Endothelial cell of umbilical vein (primary cell): ENCODE measurements around the gene ATP10B.

Source experiments
- CTCF ChIP-seq, 2 donors: IDR thresholded peaks; 1 replicate in 1 of 2; 2 replicates in 1 of 2; pipeline ENCODE4 v1.5.1; 2011; ENCODE audit warnings: low read length in 2 of 2, mild to moderate bottlenecking in 2 of 2, moderate library complexity in 2 of 2, control low read depth in 1 of 2, inconsistent platforms in 1 of 2, low read depth in 1 of 2; ENCODE audit not compliant: insufficient read depth in 1 of 2; ENCODE audit errors: extremely low read depth in 1 of 2
- EZH2 ChIP-seq: IDR thresholded peaks from 2 replicates; pipeline ENCODE4 v1.6.1; 2012; ENCODE audit warnings: borderline replicate concordance, low read depth, mild to moderate bottlenecking, moderate library complexity, low read length, inconsistent platforms; ENCODE audit not compliant: severe bottlenecking
- POLR2AphosphoS5 ChIP-seq: IDR thresholded peaks from 2 replicates; pipeline ENCODE4 v1.6.1; 2012; ENCODE audit warnings: low read depth, mild to moderate bottlenecking, control low read depth, low read length, moderate library complexity; ENCODE audit not compliant: insufficient read depth
- TF ChIP-seq, protein P1 (sequence below): IDR thresholded peaks from 2 replicates; pipeline ENCODE4 v1.6.1; 2011; ENCODE audit not compliant: insufficient read depth, insufficient read length

DNA sequence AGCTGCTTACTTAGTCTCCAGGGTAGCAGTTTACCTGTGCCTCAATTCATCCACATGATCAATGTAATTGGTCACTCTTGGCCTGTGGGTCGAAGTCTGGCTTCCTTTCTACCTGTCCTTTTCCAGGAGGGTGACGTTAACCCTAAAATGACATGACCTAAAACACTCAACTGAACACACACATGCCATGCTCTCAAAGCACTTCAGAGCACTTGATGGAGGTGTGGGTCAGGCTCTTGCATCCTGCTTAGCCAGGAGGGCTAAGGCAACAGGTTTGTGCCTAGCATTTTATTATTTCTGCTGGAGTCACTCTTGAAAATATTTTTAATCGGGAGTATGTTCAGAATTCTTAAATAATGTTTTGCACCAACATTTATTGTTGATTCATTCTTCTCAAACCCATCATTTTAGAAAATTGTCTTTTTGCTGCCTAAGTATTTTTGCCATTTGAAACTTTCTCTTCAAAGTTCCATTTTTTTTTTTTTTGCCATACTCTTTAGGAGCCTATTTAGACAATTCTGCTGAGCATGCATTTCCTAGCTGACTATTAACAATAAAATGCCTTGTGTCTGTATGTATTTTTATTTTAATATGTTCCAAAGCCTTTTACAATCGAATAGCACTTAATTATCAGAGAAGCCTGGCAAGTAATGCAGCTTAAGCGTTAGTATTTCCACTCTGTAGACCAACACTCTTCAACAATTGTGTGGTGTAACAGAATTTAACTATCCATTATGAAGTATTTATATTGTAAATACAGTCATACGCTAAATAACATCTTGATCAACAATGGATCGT is 59.1 kb downstream of the ATP10B start:
- TF ChIP-seq EZH2 = no peak
- TF ChIP-seq CTCF (IDR thresholded peaks at IDR 0.05; ENCODE audit: extremely low read depth in 1 of 2, insufficient read depth in 1 of 2, low read depth in 1 of 2, low read length in 2 of 2) = no peak
- no peak for TF ChIP-seq POLR2AphosphoS5
- TF ChIP-seq, protein P1, sequence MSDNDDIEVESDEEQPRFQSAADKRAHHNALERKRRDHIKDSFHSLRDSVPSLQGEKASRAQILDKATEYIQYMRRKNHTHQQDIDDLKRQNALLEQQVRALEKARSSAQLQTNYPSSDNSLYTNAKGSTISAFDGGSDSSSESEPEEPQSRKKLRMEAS = no peak
